ENCODE data around the gene DNAH9. TPM values are rescaled to one million over a fixed set of nuclear protein-coding genes. Genes with fewer than 3 reads are reported as not detected.
A peak's percentile ranks its signal among the peaks of the same experiment; 100 is the strongest.

Gene DNAH9
- polyA plus RNA-seq, 1 donor (not counting 4 experiments of a cell fraction or from before 2014, with no cell fraction given), result 0.42 TPM

GRCh38 chr17:11980813-11981212 is 382.5 kb downstream of the DNAH9 start:
- H3K4me3 ChIP-seq (ENCODE audit: control insufficient read depth in 2 of 3, extremely low read depth in 1 of 3, insufficient read depth in 2 of 3, low read depth in 1 of 3, low read length in 3 of 3), result no peak overlapping the region
- H3K9me1 ChIP-seq (ENCODE audit: control insufficient read depth, extremely low read depth, insufficient read depth, low read length), result no peaks in the 10 kb centered on the region
- DNase-seq (ENCODE audit: low read depth, low spot score), result no peak
- TF ChIP-seq CTCF (optimal IDR thresholded peaks at IDR 0.05 in 1 of 3, IDR thresholded peaks at IDR 0.05 in 1 of 3, conservative IDR thresholded peaks at IDR 0.05 in 1 of 3; ENCODE audit: extremely low read depth in 1 of 3, insufficient read depth in 2 of 3, low read length in 3 of 3) (peak in 2 of 3 experiments; percentile 37 to 59), EZH2 (IDR thresholded peaks at IDR 0.05; ENCODE audit: low read length) (no peak)
- H3K27me3 ChIP-seq (ENCODE audit: control insufficient read depth, extremely low read depth, insufficient read depth, low read length), result no peaks in the 10 kb centered on the region
- H3K36me3 ChIP-seq (ENCODE audit: control insufficient read depth in 2 of 2, extremely low read depth in 1 of 2, insufficient read depth in 2 of 2, low read length in 2 of 2), result peaks cover 11 to 15% of the 10 kb centered on the region in 2 experiments
- H3K4me2 ChIP-seq (ENCODE audit: control insufficient read depth, extremely low read depth, insufficient read depth, low read depth, low read length), result no peak overlapping the region
- H3K9ac ChIP-seq (ENCODE audit: control insufficient read depth, extremely low read depth, insufficient read depth, low read length), result no peak overlapping the region
- H3K9me3 ChIP-seq (ENCODE audit: control insufficient read depth, low read depth, low read length), result no peaks in the 10 kb centered on the region
- no peak for FAIRE-seq
- dilution Hi-C loops (cut with MboI; ENCODE audit: extremely low pct_ligation_motif_present, low sequenced_read_pairs), result no loop called here
- peaks cover 12% of the 10 kb centered on the region for H3K4me1 ChIP-seq (ENCODE audit: control insufficient read depth, extremely low read depth, insufficient read depth, low read length)
- H4K20me1 ChIP-seq (ENCODE audit: control insufficient read depth, extremely low read depth, insufficient read depth, low read length), result no peaks in the 10 kb centered on the region
- no peak overlapping the region for H3K27ac ChIP-seq (ENCODE audit: control insufficient read depth, insufficient read depth, low read length)
- no peak overlapping the region for H2AFZ ChIP-seq (ENCODE audit: control insufficient read depth, low read length)
- no peaks in the 10 kb centered on the region for H3K79me2 ChIP-seq (ENCODE audit: control insufficient read depth, insufficient read depth, low read length)

DNA sequence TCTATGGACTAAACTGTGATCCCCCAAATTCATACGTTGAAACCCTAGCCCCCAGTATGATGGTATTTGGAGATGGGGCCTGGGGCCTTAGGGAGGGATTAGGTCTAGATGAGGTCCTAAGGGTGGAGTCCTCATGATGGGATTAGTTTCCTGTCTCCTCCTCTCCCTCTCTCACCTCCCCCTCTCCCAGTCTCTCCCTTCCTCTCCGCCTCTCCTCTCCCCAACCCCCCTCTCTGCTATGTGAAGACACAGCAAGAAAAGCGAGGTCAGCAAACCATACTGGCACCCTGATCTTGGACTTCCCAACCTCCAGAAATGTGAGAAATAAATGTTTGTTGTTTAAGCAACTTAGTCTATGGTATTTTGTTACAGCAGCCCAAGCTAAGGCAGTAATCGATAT is 383.6 kb downstream of the DNAH9 start:
- peaks cover 11 to 15% of the 10 kb centered on the region in 2 experiments for H3K36me3 ChIP-seq (ENCODE audit: control insufficient read depth in 2 of 2, extremely low read depth in 1 of 2, insufficient read depth in 2 of 2, low read length in 2 of 2)

More for the DNA sequence above, 383.6 kb downstream of the DNAH9 start:
- FAIRE-seq (no peak), DNase-seq (ENCODE audit: low read depth, low spot score) (no peak)
- no peaks in the 10 kb centered on the region for H3K9me1 ChIP-seq (ENCODE audit: control insufficient read depth, extremely low read depth, insufficient read depth, low read length)
- H4K20me1 ChIP-seq (ENCODE audit: control insufficient read depth, extremely low read depth, insufficient read depth, low read length), result no peaks in the 10 kb centered on the region
- no peak overlapping the region for H3K4me3 ChIP-seq (ENCODE audit: control insufficient read depth in 2 of 3, extremely low read depth in 1 of 3, insufficient read depth in 2 of 3, low read depth in 1 of 3, low read length in 3 of 3)
- H2AFZ ChIP-seq (ENCODE audit: control insufficient read depth, low read length), result no peak overlapping the region
- TF ChIP-seq EZH2 (IDR thresholded peaks at IDR 0.05; ENCODE audit: low read length) (no peak), CTCF (optimal IDR thresholded peaks at IDR 0.05 in 1 of 3, IDR thresholded peaks at IDR 0.05 in 1 of 3, conservative IDR thresholded peaks at IDR 0.05 in 1 of 3; ENCODE audit: extremely low read depth in 1 of 3, insufficient read depth in 2 of 3, low read length in 3 of 3) (no peak)
- H3K27ac ChIP-seq (ENCODE audit: control insufficient read depth, insufficient read depth, low read length), result no peak overlapping the region
- dilution Hi-C loops (cut with MboI; ENCODE audit: extremely low pct_ligation_motif_present, low sequenced_read_pairs), result no loop called here
- H3K9me3 ChIP-seq (ENCODE audit: control insufficient read depth, low read depth, low read length), result no peaks in the 10 kb centered on the region
- no peak overlapping the region for H3K4me2 ChIP-seq (ENCODE audit: control insufficient read depth, extremely low read depth, insufficient read depth, low read depth, low read length)
- H3K79me2 ChIP-seq (ENCODE audit: control insufficient read depth, insufficient read depth, low read length), result no peaks in the 10 kb centered on the region
- no peak overlapping the region for H3K9ac ChIP-seq (ENCODE audit: control insufficient read depth, extremely low read depth, insufficient read depth, low read length)
- no peaks in the 10 kb centered on the region for H3K27me3 ChIP-seq (ENCODE audit: control insufficient read depth, extremely low read depth, insufficient read depth, low read length)
- H3K4me1 ChIP-seq (ENCODE audit: control insufficient read depth, extremely low read depth, insufficient read depth, low read length), result peaks cover 11% of the 10 kb centered on the region
